ENCODE measurements around the gene RIC8B. TPM values are rescaled to one million over a fixed set of nuclear protein-coding genes. Genes with fewer than 3 reads are reported as not detected.

The RIC8B gene
- total and polyA plus RNA-seq, 2 of the 13 experiments (the other 11 are each of a cell fraction or from before 2014, with no cell fraction given) = 5.1 to 7.5 TPM

DNA sequence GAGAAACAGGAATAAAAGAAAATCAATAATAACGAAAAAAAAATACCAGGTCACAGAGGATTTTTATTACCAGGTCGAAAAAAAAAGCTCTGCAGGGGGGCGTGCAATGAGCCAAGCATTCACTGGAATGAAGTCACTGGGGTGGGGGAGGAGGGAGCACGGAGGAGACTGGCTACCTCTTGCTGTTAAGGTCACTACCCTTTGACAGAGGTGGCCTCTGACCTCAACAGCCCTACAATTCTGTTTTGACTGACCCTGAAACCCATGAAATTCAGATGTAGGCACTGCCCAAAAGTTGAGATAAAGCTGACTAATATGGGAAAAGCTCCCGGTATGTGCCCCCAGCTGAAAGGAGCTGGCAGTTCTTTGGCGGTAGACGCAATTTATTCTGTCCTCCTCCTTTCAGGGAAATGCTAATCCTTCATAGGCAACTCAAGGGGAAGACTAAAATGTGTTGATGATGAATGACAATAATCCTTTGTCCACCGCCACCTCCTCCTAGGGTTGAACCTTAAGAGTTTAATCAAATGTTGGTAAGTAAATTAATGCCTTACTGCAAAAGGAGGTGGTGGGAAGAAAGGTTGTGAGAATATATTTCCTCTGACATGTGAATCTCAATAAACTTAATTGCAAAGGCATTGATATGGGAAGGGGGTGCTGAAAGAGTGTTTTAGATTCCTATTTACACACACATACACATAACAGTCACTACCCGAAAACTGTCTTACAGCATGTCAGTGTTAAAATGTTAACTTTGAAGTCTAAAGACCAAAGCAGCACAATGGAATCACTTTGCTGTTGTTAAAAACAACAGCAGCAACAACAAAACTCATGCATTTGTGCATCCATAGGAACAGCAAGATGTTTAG lies 6.3 kb upstream of the RIC8B start:
- intact Hi-C loops (cut with micrococcal nuclease; ENCODE audit: unreplicated experiment) (no loop called here), in situ Hi-C loops (cut with HindIII; ENCODE audit: extremely low pct_ligation_motif_present, low pct_unique_long_range_greater_than_20kb) (no loop called here)
- TF ChIP-seq PHF21A (CRISPR knock-in tag; IDR thresholded peaks at IDR 0.05) (no peak), ZNF263 (CRISPR knock-in tag; IDR thresholded peaks at IDR 0.05) (peak; percentile 75; the same call in 1 of the 2 replicates), ZNF451 (CRISPR knock-in tag; IDR thresholded peaks at IDR 0.05) (no peak), CHD4 (IDR thresholded peaks at IDR 0.05; ENCODE audit: borderline replicate concordance, low read length) (no peak), KAT8 (CRISPR knock-in tag; IDR thresholded peaks at IDR 0.05) (no peak), NR2F1 (CRISPR knock-in tag; IDR thresholded peaks at IDR 0.05) (0 out of 4 replicates have a peak, but pooled peaks of 1 of the 2 experiments have one; percentile 30), GABPB1 (CRISPR knock-in tag; IDR thresholded peaks at IDR 0.05) (no peak), NR2F6 (IDR thresholded peaks at IDR 0.05) (no peak), NR2F6 (CRISPR knock-in tag; IDR thresholded peaks at IDR 0.05) (0 out of 2 replicates have a peak, but pooled peaks have one; percentile 32), ZNF180 (CRISPR knock-in tag; IDR thresholded peaks at IDR 0.05; ENCODE audit: borderline replicate concordance, low read depth) (no peak)
- Histone ChIP-seq H4K20me1 (ENCODE audit: insufficient read depth, low read length) (no peaks in the 10 kb centered on the region), H3K9ac (ENCODE audit: insufficient read depth, low read depth, low read length) (no peak overlapping the region; the same call in 1 of the 2 replicates), H3K27ac (ENCODE audit: extremely low read length, insufficient read depth, low read length) (no peak overlapping the region), H3K79me2 (ENCODE audit: insufficient read depth, low read length) (no peaks in the 10 kb centered on the region), H3K4me3 (replicated peaks in 1 of 3; ENCODE audit: insufficient read depth in 1 of 3, low read depth in 2 of 3, low read length in 3 of 3) (peak overlapping the region in 2 of 3 experiments; percentile 9 to 11; a peak in 1 of 6 replicates), H3K27me3 (ENCODE audit: control insufficient read depth in 1 of 2, insufficient read depth in 2 of 2, low read length in 2 of 2) (peaks cover 0 to 2% of the 10 kb centered on the region in 2 experiments; a peak in 1 of 5 replicates), H3K4me2 (ENCODE audit: low read depth, low read length) (peak overlapping the region; percentile 70), H3K4me1 (ENCODE audit: insufficient read depth, low read length) (peaks cover 72% of the 10 kb centered on the region), H3K9me3 (ENCODE audit: low read length) (no peaks in the 10 kb centered on the region), H2AFZ (ENCODE audit: low read length) (no peak overlapping the region), H3K36me3 (replicated peaks in 1 of 2; ENCODE audit: control insufficient read depth in 1 of 2, insufficient read depth in 2 of 2, low read length in 2 of 2) (no peaks in the 10 kb centered on the region)
- 15% methylated on average over 9 of the region's 9 CpGs for WGBS (ENCODE audit: low lambda C conversion rate)
- POLR2A ChIA-PET = no interaction called here
- ATAC-seq (peak; percentile 11; the same call in 1 of the 3 replicates), DNase-seq (ENCODE audit: low spot score) (no peak), FAIRE-seq (no peak)
- CTCF ChIA-PET (ENCODE audit: low intra/inter-chr PET ratio, low total read pairs) = no interaction called here
- BruUV-seq (replicated peaks) = no TSS peak

All from HepG2 (cell line).